ENCODE results near the gene ACVR2A. TPM values are rescaled to one million over a fixed set of nuclear protein-coding genes. Genes with fewer than 3 reads are reported as not detected.

ACVR2A gene
- total RNA-seq, 1 experiment from 2014 or later: 15.7 TPM

DNA sequence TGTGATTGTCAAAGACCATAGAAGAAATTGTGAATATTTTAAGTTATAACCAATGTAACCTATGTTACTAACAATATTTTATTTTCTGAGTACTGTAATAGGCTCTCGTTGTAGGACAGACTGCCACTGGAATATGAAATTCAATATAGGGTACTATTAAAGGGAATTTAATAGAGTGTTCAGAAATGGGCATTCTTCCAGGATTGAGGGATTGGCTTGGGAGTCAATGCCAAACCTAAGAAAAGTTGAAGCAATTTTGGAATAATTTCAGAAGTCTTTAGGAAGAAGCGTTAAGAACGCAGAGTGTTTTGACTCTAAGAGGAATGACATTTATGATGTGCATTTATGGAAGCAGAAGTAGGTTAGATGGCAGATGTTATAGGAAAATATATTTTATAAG, 79.0 kb downstream of the ACVR2A start:
- DNase-seq: no peak
- Mint-ChIP-seq H3K4me3 (ENCODE audit: unreplicated experiment) (no peak overlapping the region), H3K4me1 (ENCODE audit: low read depth, unreplicated experiment) (peaks cover 10% of the 10 kb centered on the region), H3K36me3 (ENCODE audit: insufficient read depth, unreplicated experiment) (peaks cover 38% of the 10 kb centered on the region), H3K27me3 (ENCODE audit: insufficient read depth, unreplicated experiment) (no peaks in the 10 kb centered on the region), H3K27ac (ENCODE audit: unreplicated experiment) (no peak overlapping the region), H3K9me3 (ENCODE audit: unreplicated experiment) (no peaks in the 10 kb centered on the region)
- H3K36me3 ChIP-seq (ENCODE audit: control insufficient read depth, insufficient read depth, low read length): no peaks in the 10 kb centered on the region
- CTCF ChIA-PET: no interaction called here
- POLR2A ChIA-PET: no interaction called here
- BruUV-seq (replicated peaks): no TSS peak
- intact Hi-C loops (cut with micrococcal nuclease; ENCODE audit: unreplicated experiment): loop anchor here (10.0 kb wide), 1 partner anchor 721 kb away; the partner anchor contains the start of gene EPC2
- H3K4me1 ChIP-seq: peaks cover 30% of the 10 kb centered on the region
- H3K27me3 ChIP-seq (replicated peaks; ENCODE audit: control insufficient read depth, insufficient read depth, low read length): no peaks in the 10 kb centered on the region
- no peak overlapping the region for H3K4me3 ChIP-seq (ENCODE audit: low read depth, low read length)
- H3K9me3 ChIP-seq: no peaks in the 10 kb centered on the region
- TF ChIP-seq, protein P1, sequence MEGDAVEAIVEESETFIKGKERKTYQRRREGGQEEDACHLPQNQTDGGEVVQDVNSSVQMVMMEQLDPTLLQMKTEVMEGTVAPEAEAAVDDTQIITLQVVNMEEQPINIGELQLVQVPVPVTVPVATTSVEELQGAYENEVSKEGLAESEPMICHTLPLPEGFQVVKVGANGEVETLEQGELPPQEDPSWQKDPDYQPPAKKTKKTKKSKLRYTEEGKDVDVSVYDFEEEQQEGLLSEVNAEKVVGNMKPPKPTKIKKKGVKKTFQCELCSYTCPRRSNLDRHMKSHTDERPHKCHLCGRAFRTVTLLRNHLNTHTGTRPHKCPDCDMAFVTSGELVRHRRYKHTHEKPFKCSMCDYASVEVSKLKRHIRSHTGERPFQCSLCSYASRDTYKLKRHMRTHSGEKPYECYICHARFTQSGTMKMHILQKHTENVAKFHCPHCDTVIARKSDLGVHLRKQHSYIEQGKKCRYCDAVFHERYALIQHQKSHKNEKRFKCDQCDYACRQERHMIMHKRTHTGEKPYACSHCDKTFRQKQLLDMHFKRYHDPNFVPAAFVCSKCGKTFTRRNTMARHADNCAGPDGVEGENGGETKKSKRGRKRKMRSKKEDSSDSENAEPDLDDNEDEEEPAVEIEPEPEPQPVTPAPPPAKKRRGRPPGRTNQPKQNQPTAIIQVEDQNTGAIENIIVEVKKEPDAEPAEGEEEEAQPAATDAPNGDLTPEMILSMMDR (IDR thresholded peaks at IDR 0.05; ENCODE audit: insufficient read depth in 1 of 2, low read depth in 1 of 2, low read length in 1 of 2, severe bottlenecking in 1 of 2, unreplicated experiment in 1 of 2): no peak

DNA sequence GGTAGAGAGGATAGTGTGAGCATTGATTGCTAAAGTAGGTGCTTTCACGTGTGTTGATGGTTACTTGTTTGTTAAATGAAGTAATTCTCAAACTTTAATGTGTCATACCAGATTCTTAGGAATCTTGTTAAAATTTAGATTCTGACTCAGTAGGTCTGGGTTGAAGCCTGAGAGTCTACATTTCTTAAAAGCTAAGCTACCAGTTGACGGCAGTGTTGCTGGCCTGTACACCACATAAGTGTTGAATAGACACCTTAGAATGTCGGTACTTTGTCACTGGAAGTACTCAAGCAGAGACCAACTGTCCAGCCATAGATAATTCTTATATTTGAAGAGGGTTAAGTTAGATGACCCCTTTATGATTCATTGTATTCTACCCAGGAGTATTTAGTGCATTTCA, 79.8 kb downstream of the ACVR2A start:
- Mint-ChIP-seq H3K27ac (ENCODE audit: unreplicated experiment) (peak overlapping the region; percentile 82), H3K9me3 (ENCODE audit: unreplicated experiment) (no peaks in the 10 kb centered on the region), H3K4me3 (ENCODE audit: unreplicated experiment) (no peak overlapping the region), H3K27me3 (ENCODE audit: insufficient read depth, unreplicated experiment) (no peaks in the 10 kb centered on the region), H3K4me1 (ENCODE audit: low read depth, unreplicated experiment) (peaks cover 12% of the 10 kb centered on the region), H3K36me3 (ENCODE audit: insufficient read depth, unreplicated experiment) (peaks cover 35% of the 10 kb centered on the region)
- Histone ChIP-seq H3K9me3 (no peaks in the 10 kb centered on the region), H3K4me1 (peaks cover 34% of the 10 kb centered on the region), H3K27me3 (replicated peaks; ENCODE audit: control insufficient read depth, insufficient read depth, low read length) (no peaks in the 10 kb centered on the region), H3K4me3 (ENCODE audit: low read depth, low read length) (no peak overlapping the region), H3K36me3 (ENCODE audit: control insufficient read depth, insufficient read depth, low read length) (no peaks in the 10 kb centered on the region)
- intact Hi-C loops (cut with micrococcal nuclease; ENCODE audit: unreplicated experiment): loop anchor here (5.0 to 10.0 kb wide), 2 partner anchors 98 to 720 kb away; partner anchors contain the start of genes EPC2, MBD5 and ORC4
- no TSS peak for BruUV-seq (replicated peaks)
- ChIA-PET CTCF (interaction anchor here (0.9 kb wide), 1 partner anchor 14 kb away, joined by 3 read pairs; no protein-coding TSS in a partner anchor), POLR2A (interaction anchor here (0.7 kb wide), 1 partner anchor 80 kb away, joined by 3 read pairs; no protein-coding TSS in a partner anchor)
- TF ChIP-seq, protein P1 (IDR thresholded peaks at IDR 0.05; ENCODE audit: insufficient read depth in 1 of 2, low read depth in 1 of 2, low read length in 1 of 2, severe bottlenecking in 1 of 2, unreplicated experiment in 1 of 2): no peak
- no peak for DNase-seq

DNA sequence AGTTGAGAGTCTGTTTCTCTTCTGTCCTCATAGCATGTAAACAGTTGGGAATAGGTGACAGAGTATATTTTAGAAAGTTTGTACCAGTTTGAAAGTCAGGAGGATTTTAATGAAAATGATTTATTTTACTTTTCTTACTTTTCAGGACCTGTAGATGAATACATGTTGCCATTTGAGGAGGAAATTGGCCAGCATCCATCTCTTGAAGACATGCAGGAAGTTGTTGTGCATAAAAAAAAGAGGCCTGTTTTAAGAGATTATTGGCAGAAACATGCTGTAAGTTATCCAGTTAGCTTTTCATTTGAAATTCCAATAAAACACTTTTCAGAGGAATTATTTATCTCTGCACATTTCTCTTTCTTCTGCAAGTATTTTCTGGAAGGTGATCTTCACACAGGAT, 81.1 kb downstream of the ACVR2A start:
- TF ChIP-seq, protein P1 (IDR thresholded peaks at IDR 0.05; ENCODE audit: insufficient read depth in 1 of 2, low read depth in 1 of 2, low read length in 1 of 2, severe bottlenecking in 1 of 2, unreplicated experiment in 1 of 2): no peak
- Mint-ChIP-seq H3K4me3 (ENCODE audit: unreplicated experiment) (peak overlapping the region; percentile 8), H3K9me3 (ENCODE audit: unreplicated experiment) (no peaks in the 10 kb centered on the region), H3K4me1 (ENCODE audit: low read depth, unreplicated experiment) (peaks cover 16% of the 10 kb centered on the region), H3K36me3 (ENCODE audit: insufficient read depth, unreplicated experiment) (peaks cover 39% of the 10 kb centered on the region), H3K27me3 (ENCODE audit: insufficient read depth, unreplicated experiment) (no peaks in the 10 kb centered on the region), H3K27ac (ENCODE audit: unreplicated experiment) (peak overlapping the region; percentile 82)
- DNase-seq: no peak
- ChIA-PET CTCF (no interaction called here), POLR2A (no interaction called here)
- no peak overlapping the region for H3K4me3 ChIP-seq (ENCODE audit: low read depth, low read length)
- no peaks in the 10 kb centered on the region for H3K27me3 ChIP-seq (replicated peaks; ENCODE audit: control insufficient read depth, insufficient read depth, low read length)
- intact Hi-C loops (cut with micrococcal nuclease; ENCODE audit: unreplicated experiment): loop anchor here (5.0 to 10.0 kb wide), 2 partner anchors 96 to 719 kb away; partner anchors contain the start of genes EPC2, MBD5 and ORC4
- no peaks in the 10 kb centered on the region for H3K9me3 ChIP-seq
- no peaks in the 10 kb centered on the region for H3K36me3 ChIP-seq (ENCODE audit: control insufficient read depth, insufficient read depth, low read length)
- BruUV-seq (replicated peaks): no TSS peak
- H3K4me1 ChIP-seq: peaks cover 37% of the 10 kb centered on the region
